NCI-H82 treated with DMSO at 0.1 percent for 48 hours (cell line): ENCODE results near the gene ZP3.
A peak's percentile ranks its signal among the peaks of the same experiment; 100 is the strongest.
"Not testable (repeated sequence)": the region's sequence is repeated elsewhere in the genome, so short reads cannot be mapped to it uniquely, and the experiment has no call there.

ENCODE experiments used
- DNase-seq: peaks from one replicate; lab custom pipeline; 2025; ENCODE audit not compliant: unreplicated experiment; lab: John Stamatoyannopoulos, UW

ZP3 gene

GRCh38 chr7:76403780-76404494, 20.8 kb upstream of the ZP3 start:
- DNase-seq = no peak

GRCh38 chr7:76405738-76406137, 19.0 kb upstream of the ZP3 start:
- DNase-seq = no peak

- DNase-seq = no peak
These were observed 17.0 kb upstream of the ZP3 start for GRCh38 chr7:76407718-76408117.

- DNase-seq = no peak
These were observed 16.6 kb upstream of the ZP3 start for GRCh38 chr7:76408121-76408560.

GRCh38 chr7:76409537-76409936, 15.2 kb upstream of the ZP3 start, which contains the start of gene SSC4D:
Gene SSC4D, minus strand, starts transcription at chr7:76409697. Its CDS starts 5,258 bp downstream, at chr7:76404439.
- peak; percentile 40 for DNase-seq

GRCh38 chr7:76411626-76412025, 13.1 kb upstream of the ZP3 start:
- DNase-seq = no peak

GRCh38 chr7:76412249-76412648, 12.5 kb upstream of the ZP3 start:
- no peak for DNase-seq

GRCh38 chr7:76417654-76418310, 7.0 kb upstream of the ZP3 start:
- DNase-seq = not testable (repeated sequence)

GRCh38 chr7:76421097-76421496, 3.7 kb upstream of the ZP3 start:
- DNase-seq = not testable (repeated sequence)

- DNase-seq = no peak
These were observed 911 bp upstream of the ZP3 start for GRCh38 chr7:76423666-76424412.

- DNase-seq = no peak
These were observed 406 bp downstream of the ZP3 start for GRCh38 chr7:76425156-76425555.

- DNase-seq = not testable (repeated sequence)
These were observed 808 bp downstream of the ZP3 start for GRCh38 chr7:76425558-76425957.

- no peak for DNase-seq
These were observed 1.5 kb downstream of the ZP3 start for GRCh38 chr7:76426246-76426645.

GRCh38 chr7:76427635-76428034, 2.9 kb downstream of the ZP3 start:
- no peak for DNase-seq

- DNase-seq = no peak
These were observed 3.5 kb downstream of the ZP3 start for GRCh38 chr7:76428149-76428823.

- DNase-seq = no peak
These were observed 4.4 kb downstream of the ZP3 start for GRCh38 chr7:76428868-76429805.

GRCh38 chr7:76430211-76430610, 5.5 kb downstream of the ZP3 start:
- DNase-seq = no peak

GRCh38 chr7:76430836-76431235, 6.1 kb downstream of the ZP3 start:
- DNase-seq = no peak

GRCh38 chr7:76437873-76438272, 13.1 kb downstream of the ZP3 start:
- peak; percentile 47 for DNase-seq
